ENCODE measurements around the gene SLC35F2.
A peak's percentile ranks its signal among the peaks of the same experiment; 100 is the strongest.
"Not testable (repeated sequence)": the region's sequence is repeated elsewhere in the genome, so short reads cannot be mapped to it uniquely, and the experiment has no call there.

Gene SLC35F2, protein sequence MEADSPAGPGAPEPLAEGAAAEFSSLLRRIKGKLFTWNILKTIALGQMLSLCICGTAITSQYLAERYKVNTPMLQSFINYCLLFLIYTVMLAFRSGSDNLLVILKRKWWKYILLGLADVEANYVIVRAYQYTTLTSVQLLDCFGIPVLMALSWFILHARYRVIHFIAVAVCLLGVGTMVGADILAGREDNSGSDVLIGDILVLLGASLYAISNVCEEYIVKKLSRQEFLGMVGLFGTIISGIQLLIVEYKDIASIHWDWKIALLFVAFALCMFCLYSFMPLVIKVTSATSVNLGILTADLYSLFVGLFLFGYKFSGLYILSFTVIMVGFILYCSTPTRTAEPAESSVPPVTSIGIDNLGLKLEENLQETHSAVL

DNA sequence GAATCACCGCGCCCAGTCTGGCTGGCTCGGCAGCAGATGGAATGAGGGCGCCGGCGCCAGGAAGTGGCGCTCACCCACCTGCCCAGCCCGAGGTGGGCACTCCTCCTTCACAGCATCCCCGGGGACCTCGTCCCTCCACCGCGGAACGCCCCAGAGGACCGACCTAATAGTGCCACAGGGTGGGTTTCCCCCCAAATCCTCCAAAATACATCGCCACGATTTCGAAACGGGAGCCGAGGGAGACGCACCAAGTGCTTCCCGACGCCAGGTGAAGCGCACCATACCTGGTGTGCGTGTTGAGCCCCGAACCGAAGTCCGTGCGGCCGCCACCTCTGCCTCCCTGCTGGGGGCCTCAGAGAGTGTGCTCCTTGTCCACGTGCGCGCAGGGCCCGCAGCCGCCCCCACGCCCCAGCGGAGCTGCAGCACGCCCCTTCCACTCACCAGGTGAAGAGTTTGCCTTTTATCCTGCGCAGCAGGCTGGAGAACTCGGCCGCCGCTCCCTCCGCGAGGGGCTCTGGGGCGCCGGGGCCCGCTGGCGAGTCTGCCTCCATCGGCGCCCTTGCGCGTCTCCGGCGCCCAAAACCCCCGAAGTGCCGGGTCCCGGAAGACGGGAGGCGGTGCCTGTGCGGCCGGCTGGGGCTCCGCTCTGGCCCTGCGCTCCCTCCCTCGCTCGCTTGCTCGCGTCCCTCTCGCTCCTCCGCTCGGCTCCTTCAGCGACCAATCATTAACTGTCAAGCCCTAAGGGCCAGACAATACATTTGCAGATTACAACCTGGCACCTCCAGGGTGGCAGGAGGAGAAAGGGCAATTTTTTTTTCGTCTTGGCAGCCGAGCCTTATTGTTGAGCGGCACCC lies at the start of gene SLC35F2:
TSS of gene SLC35F2 (minus strand) at position 571 of the 854 bp plus-strand sequence. CDS start at position 551, 20 bp downstream.
- DNase-seq = peak; percentile 28

DNA sequence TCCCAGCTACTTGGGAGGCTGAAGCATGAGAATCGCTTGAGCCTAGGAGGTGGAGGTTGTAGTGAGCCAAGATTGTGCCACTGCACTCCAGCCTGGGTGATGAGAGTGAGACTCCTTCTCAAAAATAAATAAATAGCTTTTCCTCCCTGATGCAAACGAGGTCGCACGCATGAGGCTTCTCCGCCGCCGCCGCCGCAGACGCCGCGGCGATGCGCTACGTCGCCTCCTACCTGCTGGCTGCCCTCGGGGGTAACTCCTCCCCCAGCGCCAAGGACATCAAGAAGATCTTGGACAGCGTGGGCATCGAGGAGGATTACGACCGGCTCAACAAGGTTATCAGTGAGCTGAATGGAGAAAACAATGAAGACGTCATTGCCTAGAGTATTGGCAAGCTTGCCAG lies 49.6 kb upstream of the SLC35F2 start:
- no peak for DNase-seq

DNA sequence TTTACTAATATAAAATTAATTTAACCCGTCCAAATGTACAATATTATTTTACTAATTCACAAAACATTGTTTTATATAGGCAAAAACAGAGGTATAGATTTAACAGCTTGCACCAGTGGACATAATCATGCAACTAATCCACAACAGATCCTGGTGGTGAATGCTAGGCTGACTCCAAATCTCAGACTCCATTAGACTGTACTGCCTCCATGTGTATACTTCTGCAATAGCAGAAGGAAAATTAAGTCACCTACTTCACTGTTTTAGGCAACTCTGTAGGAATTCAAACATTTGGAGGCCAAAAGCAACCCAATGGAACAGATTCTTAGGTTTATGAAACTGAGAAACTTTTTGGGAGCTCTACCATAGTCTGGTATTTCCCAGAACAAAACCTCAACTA lies 39.7 kb upstream of the SLC35F2 start:
- DNase-seq = no peak

DNA sequence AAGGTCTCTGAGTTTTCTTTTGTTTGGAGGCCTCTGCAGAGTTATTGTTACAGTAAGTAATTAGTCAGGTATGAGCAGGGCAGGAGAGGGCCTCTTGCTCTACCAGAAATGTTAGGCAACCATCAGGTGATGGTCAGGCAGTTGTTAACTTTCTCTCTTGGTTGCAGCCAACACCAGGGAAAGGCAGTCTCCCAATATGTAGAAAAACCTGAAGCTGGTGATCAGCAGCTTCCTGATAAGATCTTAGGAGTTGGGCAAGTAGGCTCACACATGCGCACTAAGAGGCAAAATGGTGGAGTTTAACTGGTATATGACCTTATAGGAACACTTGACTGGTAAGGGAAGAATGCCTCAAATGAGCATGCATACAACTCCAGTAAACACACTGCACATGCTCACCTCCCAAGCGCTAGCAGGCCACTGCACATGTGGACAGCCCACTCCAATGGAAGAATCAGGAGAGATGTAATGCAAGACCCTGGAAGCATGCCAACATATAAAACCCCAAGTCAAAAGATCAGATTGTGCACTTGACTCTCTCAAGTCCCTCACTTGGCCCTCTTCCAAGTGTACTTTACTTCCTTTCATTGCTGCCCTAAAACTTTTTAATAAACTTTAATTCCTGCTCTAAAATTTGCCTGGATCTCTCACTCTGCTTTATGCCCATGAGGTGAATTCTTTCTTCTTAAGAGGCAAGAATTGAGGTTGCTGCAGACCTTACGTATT lies 23.7 kb upstream of the SLC35F2 start:
- no peak for DNase-seq

DNA sequence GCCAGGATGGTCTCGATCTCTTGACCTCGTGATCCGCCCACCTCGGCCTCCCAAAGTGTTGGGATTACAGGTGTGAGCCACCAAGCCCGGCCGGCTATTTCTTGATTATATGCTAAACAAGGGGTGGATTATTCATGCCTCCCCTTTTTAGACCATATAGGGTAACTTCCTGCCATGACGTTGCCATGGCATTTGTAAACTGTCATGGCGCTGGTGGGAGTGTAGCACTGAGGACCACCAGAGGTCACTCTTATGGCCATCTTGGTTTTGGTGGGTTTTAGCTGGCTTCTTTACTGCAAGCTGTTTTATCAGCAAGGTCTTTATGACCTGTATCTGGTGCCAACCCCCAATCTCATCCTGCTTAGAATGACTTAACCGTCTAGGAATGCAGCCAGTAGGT lies 22.9 kb upstream of the SLC35F2 start:
- DNase-seq = not testable (repeated sequence)

DNA sequence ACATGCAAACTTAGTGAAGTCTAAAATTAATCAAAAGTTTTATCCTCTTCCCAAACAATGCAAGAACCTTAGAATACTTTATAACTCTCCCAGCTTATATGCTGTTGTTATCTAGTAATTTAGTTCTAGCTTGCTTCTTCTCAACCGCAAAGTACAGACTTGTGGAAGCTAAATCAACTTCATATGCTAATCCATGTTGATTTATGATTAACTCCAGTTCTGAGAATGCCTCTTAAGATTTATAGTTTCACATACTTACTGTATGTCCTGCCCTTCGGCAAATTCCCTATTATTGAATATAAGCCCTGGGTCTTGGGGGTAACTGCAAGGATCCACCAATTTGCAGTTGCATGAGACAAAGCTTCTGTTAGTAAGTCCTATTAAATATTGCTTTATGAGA lies 17.6 kb upstream of the SLC35F2 start:
- no peak for DNase-seq

DNA sequence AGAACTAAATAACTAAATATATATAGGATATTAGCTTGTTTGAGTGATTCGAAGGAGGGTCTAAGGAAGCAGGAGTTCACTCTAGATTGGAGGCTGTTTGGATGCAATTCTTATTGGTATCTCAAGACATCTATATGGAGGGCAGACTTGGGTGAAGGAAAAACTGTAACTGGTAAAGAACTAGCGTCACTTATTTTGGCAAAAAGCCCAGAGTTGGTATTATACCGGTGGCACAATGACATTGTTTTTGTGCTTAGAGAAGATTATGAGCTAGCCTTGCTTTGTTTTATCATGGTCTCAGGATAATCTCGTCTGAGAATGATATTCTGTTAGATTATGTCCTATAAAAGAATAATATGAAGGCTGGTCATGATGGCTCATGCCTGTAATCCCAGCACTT lies 6.0 kb upstream of the SLC35F2 start:
- no peak for DNase-seq

DNA sequence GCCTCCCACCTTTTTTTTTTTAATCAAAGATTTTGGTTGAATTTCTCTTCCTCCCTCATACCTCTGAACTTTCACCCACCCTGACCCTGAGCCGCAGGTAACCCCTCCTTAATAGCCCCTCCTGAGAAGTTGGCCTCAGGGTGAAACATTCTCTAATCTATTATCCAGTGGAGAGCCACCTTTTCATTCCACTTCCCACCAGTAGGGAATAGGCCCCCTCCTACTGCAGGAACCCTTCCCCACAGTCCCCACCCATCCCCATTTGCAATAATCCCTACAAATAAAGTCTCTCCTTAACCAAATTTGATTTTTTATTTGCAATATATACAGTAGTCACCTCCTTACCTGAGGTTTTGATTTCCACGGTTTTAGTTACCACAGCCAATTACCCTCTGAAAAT lies 2.1 kb upstream of the SLC35F2 start:
- no peak for DNase-seq

DNA sequence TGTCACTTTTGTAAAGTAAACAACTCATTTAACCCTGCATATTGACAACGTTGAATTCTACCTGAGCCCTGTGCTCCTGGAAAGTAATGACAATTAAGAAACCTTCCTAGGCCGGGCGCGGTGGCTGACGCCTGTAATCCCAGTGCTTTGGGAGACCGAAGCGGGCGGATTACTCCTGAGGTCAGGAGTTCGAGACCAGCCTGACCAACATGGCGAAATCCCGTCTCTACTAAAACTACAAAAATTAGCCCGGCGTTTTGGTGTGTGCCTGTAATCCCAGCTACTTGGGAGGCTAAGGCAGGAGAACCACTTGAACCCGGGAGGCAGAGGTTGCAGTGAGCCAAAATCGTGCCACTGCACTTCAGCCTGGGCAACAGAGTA lies 1.6 kb upstream of the SLC35F2 start:
- DNase-seq = not testable (repeated sequence)

DNA sequence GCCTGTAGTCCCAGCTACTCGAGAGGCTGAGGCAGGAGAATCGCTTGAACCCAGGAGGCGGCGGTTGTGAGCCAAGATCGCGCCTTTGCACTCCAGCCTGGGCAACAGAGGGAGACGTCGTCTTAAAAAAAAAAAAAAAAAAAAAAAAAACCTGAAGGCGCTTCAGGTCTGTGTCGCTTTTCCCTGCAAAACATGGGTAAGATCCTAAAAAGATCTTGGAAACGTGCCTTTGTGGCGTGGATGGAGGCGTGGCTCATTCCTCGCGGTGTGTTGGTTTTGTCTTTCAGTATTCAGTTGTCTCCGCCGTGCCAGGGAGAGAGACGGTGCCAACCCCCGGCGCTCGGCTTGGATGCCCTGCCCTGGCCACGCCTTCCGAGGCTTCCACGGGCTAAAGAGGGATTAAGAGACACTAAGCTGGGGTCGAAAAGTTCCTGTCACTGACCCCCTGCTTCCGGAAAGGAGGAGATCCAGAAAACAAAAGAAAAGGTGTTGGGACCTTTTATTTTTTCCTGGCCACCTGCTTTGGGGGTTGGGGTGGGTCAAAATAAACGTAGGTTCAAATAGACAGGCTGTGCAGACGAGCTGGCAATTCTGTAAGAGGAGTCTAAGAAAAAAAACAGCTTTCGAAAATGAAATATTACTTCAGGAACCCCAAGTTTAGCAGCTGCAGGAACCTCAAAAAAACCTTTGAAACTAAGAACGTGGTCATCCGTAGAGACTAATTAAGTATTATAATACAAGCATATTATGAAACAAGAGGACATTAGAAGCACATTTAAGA lies 1.1 kb upstream of the SLC35F2 start:
- DNase-seq = peak; percentile 40

DNA sequence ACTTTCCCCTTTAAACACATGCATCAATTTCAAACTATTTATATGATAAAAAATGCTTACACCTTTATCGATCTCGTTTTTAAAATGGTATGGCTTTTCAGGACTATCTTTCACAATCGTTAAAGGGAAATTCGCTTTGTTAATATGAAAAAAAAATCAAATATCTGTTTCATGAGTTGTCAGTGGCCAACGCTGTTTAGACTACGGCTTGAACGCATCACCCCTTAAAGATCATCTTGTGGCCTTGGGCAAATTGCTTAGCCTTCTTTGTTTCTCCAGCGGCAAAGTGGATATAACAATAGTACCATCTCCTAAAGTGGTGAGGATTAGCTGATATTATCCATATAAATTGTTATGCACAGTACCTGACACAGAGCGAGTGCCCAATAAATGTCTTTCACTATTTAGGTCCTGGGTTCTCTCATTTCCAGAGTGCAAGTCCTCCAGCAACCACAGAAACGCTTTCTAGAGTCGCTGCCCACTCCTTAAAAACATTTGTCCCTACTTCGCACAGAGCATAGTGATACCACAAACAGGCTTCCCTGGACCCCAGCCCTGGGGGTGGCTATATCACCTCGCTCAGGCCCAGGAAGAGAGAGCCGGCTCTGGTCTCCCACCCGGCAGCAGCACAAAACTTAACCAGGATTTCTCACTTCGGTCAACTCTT lies 904 bp downstream of the SLC35F2 start:
- no peak for DNase-seq

DNA sequence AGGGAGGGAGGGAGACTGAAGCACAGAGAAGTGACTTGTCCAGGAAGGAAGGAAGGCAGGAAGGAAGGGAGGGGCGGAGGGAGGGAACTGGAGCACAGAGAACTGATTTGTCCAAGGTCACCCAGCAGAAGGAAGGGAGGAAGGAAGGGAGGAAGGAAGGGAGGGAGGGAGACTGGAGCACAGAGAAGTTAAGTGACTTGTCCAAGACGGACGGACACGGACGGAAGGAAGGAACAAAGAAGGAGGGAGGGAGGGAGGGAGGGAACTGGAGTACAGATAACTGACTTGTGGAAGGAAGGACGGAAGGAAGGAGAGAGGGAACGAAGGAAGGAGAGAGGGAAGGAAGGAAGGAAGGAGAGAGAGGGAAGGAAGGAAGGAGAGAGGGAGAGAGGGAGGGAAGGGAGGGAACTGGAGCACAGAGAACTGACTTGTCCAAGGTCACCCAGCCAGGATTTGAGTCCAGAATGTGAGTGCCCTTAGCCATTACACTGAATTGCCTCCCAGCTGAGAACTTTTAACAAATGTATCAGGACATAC lies 1.5 kb downstream of the SLC35F2 start:
- DNase-seq = no peak

DNA sequence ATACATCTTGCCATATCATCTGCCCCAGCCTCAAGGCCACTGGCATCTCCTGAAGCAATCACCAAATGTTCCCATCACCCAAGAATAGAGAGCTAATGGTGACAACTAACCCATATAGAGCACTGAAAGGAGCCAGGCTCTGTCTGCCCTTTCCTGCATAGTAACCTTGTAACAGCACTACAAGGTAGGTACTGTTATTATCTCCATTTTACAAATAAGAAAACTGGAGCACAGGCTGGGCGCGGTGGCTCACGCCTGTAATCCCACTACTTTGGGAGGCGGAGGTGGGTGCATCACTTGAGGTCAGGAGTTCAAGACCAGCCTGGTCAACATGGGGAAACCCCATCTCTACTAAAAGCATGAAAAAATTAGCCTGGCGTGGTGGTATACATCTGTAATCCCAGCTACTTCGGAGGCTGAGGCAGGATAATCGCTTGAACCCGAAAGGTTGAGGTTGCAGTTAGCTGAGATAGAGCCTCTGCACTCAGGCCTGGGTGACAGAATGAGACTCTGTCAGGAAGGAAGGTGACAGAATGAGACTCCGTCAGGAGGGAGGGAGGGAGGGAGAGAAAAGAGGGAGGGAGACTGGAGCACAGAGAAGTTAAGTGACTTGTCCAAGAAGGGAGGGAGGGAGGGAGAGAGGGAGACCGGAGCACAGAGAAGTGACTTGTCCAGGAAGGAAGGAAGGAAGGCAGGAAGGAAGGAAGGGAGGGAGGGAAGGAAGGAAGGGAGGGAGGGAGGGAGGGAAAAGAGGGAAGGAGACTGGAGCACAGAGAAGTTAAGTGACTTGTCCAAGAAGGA lies 2.2 kb downstream of the SLC35F2 start:
- no peak for DNase-seq

DNA sequence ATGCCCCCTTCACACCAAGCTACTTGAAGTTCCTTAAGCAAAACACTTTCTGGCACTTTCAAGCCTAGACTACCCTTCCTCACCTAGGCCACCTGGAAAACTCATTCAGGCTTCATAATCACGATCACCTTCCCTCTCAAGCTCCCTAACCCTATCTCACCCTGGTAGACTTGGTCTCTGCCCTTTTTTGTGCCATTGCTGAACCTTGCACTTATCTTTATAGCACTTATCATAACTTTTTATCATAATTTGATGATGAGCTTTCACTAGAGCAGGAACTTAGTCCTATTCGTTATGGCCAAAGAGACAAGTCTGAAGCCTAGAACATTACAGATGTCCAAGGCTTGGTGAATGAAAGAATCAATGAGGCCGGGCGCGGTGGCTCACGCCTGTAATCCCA lies 5.5 kb downstream of the SLC35F2 start:
- no peak for DNase-seq

DNA sequence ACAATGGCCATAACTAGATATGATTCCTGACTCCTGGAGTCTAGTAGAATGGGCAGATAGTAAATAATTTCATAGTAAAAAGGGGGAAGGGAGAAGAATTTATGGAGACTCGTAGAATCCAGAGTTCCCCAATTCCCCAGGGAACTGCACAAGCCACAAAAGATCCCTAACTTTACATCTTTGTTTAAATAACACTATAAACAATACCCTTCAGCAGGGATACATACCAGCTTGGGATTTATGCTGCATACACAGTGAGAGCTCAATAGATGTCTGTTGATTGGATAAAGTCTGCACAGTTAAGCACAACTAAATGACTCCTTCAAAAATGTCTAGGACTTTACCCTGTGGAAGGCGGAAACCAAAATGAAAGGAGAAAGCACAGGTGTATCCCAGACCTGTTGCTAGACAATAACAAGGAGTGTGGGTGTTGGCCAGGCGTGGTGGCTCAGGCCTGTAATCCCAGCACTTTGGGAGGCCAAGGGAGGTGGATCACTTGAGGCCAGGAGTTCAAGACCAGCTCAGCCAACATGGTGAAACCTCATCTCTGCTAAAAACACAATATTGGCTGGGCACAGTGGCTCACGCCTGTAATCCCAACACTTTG lies 6.8 kb downstream of the SLC35F2 start:
- no peak for DNase-seq

DNA sequence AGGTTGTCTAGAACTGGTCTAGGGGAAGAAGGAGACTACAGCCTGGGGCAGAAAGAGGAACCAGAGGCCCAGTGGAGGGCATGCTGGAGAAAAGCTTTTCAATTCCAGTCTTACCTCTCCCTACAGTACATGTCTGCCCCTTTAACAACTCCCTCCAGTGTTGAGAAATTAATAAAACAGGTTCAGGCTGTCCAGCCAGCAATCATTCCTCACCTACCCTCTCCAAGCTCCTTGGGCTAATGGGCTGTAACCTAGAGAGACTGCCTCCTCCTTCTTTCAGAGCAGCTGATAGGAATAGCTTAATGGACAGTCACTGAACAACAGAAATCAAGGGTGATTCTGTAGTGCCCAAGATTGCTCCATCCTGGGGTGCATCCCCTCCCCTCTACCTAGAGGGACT lies 8.8 kb downstream of the SLC35F2 start:
- DNase-seq = no peak

DNA sequence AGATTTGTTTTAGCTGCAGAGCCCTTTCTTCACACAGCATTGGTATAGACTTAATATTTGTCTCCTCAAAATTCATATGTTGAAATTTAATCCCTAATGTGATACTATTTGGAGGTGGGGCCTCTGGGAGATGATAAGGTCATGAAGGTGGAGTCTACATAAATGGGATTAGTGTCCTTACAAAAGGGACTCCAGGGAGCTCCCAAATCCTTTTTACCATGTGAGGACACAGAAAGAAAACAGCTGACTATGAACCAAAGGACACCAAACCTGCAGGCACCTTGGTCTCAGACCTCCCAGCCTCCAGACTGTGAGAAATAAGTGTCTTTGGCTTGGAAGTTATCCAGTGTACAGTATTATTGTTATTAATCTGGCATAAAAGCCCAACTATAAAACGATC lies 10.2 kb downstream of the SLC35F2 start:
- no peak for DNase-seq

DNA sequence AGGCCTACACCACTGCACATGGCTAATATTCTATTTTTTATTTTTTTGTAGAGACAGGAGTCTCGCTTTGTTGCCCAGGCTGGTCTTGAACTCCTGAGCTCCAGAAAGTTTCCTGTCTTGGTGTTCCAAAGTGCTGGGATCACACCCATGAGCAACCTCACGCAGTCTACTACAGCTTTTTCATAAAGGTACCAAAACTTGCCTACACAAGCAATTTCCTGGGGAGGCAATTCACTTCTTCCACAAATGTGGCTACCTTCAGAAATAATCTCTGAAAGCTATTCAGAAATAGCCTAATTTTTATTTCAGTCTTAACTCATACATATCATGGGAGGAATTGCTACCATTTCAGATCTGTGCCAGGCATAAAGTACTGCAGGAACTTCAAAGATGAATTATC lies 11.4 kb downstream of the SLC35F2 start:
- DNase-seq = no peak

DNA sequence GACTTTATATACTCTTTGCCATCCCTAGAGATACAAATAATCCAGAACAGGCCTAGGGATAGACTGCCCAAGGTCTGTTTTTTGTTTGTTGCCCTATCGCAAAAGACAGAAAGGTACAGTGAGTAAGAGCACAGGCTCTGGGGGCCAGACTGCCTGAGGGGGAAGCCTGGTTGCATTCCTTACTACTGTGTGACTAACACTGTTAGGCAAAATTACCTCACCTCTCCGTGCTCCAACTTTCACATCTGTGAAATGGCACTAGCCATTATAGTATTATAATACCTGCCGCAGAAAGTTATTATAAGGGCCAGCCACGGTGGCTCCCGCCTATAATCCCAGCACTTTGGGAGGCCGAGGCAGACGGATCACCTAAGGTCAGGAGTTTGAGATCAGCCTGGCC lies 14.5 kb downstream of the SLC35F2 start:
- peak; percentile 49 for DNase-seq

DNA sequence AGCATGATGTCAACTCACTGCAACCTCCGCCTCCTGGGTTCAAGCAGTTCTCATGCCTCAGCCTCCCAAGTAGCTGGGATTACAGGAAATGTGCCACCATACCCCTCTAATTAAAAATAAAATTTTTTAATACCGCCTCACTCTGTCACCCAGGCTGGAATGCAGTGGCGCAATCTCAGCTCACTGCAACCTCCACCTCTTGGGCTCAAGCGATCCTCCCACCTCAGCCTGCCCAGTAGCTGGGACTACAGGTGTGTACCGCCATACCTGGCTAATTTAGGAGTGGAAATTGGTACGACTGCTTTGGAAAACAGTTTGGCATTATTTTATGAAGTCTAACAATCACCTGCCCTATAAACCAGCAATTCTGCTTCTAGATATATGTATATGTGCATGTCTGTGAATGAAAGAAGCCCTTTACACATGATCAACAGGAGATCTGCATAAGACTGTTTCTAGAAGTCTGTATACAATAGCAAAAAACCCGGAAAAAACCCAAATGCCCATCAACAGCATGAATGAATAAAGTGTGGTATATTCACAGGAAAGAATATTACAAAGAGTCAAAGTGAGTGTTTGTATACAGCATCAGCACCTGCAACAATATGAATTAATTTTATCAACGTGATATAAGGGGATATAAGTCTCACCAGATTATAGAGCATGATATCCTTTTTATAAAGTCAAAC lies 16.0 kb downstream of the SLC35F2 start:
- no peak for DNase-seq

Measured in 8988T (cell line).